SIG-M5 (cell line): ENCODE data around the gene SCD.

Source experiments
- DNase-seq: peaks from one replicate; lab custom pipeline; 2025; lab: John Stamatoyannopoulos, UW

Gene SCD

DNA sequence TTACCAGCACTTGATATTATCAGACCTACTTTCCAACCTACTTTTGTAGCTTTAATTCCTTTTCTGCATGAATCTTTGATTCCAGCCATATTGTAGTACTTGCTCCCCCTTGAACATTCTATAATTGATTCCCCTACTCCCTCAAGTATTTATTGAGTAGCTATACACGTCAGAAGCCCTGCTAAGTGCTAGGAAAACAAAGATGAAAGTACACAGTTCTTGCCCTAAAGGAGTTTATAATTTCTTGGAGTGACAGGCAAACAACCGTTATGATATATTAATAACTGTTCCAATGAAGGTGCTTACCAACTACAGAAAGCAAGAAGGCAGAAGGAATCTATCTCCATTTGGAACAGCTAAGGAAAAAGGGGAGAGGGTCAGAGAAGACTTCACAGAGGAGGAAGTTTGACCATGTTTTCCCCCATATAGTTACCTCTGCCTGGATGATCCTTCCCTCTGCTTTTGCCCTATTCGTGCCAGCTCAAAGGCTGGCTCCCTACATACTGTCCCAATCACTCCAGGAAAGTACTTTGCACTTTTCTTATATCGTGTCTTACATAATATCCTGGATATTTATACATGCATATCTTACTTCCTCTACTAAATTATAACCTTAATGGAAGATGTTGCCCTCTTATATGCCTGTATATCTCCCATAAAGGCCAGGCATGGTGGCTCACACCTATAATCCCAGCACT lies 54.7 kb downstream of the SCD start:
- DNase-seq, result no peak

DNA sequence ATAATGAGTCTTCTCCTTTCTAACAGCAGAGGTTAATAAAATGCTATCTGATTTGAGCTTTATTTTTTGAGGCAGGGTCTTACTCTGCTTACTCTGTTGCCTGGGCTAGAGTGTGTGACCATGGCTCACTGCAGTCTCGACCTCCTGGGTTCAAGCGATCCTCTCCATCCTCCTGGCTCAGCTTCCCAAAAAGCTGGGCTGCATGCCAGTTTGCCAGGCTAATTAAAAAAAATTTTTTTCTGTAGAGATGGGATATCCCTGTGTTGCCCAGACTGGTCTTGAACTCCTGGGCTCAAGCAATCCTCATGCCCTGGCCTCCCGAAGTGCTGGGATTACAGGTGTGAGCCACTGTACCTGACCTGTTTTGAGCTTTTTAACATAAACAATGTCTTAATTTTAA lies 56.7 kb downstream of the SCD start:
- no peak for DNase-seq

DNA sequence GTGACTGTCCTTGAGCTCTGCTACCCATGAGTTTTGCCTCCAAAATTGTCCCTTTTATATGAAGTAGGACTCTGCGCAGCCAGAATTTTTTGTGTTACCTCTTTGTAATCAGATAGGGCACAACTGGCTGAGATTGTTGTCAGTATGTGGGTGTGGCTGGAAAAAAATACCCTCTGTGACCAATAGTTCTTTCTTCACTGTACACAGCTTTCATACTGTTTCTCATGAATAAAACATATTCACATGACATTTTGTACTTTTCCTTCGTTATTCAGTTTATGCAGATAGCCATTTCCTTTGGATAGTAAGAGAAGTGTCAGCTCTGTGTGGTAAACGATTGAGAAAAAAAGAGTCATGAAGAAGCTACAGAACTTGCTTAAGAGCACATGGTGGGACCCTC lies 66.1 kb downstream of the SCD start:
- no peak for DNase-seq
